NCI-H187 (cell line): Measurements from ENCODE around the gene NCOR2.
"Not testable (repeated sequence)": the region's sequence is repeated elsewhere in the genome, so short reads cannot be mapped to it uniquely, and the experiment has no call there.

Experiments used
- DNase-seq, 2 experiments: peaks; one replicate each; lab custom pipeline; 2025; lab: John Stamatoyannopoulos, UW

NCOR2 gene

DNA sequence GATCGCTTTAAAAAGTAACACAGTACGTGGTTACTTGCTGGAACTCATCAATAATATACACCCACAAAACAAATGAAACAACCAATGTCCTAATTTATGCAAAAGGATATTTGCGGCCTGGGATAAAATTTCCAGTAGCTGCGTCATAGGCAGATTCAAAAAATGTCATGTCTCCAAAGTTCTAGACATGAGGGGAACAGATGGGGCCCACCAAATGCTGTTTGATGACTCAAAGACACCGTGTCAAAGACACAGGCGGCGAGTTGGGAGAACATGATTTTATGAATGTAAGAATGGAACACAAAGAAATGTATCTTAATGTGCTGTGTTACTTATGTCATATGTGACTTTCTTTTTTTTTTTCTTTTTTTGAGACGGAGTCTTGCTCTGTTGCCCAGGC lies 34.3 kb upstream of the NCOR2 start:
- no peak for DNase-seq

DNA sequence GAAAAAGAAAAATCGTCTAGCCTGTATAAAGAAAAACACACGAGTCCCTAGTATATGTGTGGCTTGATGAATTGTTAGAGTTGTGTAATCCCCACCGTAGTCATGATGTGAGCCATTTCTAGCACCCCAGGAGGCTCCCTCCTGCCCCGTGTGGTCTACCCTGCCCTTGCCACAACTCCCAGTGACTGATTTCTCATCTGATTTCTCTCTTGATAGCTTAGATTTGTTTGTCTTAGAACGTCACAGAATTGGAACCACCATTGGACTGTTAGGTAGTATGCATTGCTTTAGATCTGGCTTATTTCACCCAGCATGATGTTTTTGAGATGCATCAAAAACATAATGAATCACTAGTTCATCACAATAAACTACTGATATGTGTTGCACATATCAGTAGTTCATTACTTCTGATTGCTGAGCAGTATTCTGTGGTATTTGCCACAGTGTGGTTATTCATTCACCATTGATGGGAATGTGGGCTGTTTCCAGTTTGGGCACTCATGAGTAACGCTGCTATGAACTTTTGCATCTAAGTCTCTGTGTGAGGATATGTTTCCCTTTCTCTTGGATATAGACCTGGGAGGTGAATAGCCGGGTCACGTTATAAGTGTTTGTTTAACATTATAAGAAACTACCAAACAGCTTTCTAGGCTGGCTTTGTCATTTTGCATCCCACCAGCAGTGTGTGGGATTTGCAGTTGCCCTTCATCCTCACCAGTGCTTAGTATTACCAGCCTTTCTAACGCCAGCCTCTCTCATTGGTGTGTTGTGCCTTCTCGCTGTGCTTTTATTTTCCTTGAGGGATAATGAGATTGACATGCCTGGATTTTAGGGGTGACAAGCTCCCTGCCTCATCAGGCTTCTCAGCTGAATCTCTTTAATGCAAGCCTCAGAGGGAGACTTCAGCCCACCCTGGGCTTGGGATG lies 31.9 kb upstream of the NCOR2 start:
- DNase-seq: no peak

DNA sequence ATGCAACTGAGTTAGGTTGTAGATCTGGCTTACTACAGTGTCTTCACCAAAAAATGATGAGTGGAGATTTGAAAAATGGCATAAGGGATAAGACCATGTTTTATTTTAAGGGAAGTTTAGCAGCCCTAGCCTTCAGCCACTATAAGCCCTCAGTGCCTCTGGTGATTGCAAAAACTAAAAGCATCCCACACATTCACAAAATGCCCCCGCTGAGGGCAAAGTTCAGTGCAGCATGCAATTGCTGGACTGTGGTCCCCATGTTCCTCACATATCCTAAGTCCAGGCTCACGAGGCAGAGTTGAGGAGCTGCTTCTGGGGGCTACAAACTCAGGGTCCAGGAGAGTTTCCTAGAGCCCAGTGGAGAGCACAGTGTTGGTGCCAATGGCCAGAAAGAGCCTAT lies 29.6 kb upstream of the NCOR2 start:
- no peak for DNase-seq

DNA sequence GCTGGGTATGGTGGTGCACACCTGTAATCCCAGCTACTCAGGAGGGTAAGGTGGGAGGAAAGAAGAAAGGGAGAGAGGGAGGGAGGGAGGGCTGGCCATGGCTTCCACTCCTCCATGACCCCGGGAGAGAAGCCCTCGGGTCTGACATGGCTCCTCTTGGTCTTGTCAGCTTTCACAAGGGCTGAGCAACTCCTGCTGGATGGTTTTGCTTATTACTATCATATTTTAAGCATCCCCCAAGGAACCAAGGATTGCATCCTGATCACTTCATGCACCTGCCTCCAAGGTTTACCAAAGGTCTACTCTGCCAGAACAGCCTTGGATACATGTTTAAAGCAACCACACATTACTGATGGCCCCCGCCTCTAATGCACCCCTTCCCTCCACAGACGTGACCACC lies 28.0 kb upstream of the NCOR2 start:
- DNase-seq: no peak

DNA sequence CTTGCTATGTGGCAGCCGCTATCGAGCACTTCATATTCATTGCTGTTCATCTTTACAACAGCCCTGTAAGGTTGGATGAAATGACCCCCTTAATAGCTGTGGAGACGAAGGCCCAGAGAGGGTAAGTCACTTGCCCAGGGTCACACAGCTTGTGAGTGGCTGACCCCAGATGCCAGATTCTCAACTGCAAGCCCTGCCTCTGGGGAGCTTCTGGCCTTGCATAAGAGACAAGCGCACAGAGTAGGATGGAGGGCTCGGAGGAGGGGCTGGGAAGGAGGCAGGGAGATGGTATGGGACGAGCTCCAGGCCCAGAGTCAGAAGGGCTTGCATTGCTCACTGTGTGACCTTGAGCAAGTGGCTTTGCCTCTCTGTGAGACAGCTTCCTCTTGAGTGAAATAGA lies 27.4 kb upstream of the NCOR2 start:
- DNase-seq: no peak

DNA sequence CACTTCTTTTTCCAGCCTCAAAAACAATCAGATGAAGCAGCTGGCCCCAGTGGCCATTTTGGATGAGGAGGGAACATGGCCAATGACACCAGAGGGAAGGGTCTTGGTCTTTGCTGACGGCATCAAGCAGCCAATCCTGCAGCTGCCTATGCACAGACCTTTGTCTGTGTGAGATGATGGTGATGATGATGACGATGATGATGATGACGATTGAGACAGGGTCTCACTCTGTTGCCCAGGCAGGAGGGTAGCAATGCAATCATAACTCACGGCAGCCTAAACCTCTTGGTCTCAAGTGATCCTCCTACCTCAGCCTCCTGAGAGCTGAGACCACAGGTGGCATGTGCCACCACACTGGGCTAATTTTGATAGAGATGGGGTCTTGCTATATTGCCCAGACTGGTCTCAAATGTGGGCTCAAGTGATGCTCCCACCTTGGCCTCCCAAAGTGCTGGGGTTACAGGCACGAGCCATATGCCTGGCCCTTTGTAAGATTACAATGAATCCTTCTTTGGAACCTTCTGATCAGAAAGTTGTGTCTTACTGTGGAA lies 26.5 kb upstream of the NCOR2 start:
- DNase-seq: no peak

DNA sequence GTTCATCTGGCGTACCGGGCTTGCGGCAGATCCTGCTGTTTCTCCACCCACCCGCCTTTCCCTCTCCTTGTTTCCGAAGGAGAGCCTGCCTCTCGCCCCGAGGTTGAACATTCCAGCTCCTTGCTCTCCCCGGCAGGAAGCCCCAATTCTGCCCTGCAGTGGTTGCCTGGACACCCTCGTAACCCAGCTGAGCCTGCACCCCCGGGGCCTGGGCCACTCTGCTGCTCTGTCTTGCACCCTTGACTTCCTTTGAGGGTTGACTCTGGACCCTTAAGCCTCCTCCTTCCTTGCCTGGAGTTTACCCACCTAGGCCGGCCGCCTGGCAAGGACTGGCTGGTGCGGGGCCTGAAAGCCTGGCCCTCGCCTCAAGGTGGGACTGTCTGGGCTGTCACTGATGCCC lies 25.8 kb upstream of the NCOR2 start:
- no peak for DNase-seq

DNA sequence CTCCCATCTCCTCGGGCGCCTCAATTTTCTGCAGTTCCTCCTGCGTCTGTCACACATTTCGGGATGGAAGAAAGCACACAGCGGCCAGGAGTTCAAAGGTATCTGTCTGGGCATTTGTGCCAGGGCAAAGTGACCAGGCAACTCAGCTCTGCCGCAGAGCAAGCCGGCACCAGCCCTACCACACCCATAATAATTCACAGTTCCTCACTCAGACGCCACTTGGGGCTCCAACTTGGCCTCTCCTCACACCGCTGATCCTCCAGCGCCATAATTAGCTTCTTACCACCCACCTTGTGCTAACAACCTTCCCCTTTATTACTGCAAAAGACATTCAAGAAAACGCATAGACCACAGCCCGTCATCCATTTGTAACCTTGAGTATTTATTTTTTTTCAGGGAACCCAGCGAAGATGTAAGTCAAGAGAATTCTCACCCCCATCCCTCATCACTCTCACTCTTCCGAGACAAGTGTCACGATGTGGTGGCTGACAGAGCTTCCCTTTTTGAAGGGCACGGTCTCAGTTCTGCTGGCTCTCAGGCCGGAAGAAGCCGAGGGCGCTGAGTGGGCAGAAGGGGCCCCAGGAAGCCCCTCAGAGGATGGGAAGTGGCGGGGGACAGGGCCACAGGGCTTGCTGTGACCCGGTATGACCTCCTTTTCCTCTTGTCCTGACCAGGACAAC lies 25.2 kb upstream of the NCOR2 start:
- no peak for DNase-seq

DNA sequence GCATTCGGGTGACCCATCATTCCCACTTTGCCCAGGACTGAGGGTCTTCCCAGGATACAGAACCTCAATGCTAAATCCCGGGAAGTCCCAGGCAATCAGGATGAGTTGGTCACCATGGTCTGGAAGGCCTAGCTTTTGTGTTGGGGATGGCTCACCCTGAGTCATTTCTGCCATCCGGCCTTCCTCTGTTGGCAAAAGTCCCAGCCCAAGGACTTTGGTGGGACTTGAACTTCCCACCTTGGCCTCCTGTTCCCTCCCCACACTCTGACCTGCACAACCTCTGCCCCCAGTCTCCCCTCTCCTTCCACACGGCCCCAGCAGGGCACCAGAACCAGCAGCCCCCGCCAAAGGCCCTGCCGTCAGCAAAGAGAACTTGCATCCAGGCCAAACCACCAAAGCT lies 24.6 kb upstream of the NCOR2 start:
- no peak for DNase-seq

DNA sequence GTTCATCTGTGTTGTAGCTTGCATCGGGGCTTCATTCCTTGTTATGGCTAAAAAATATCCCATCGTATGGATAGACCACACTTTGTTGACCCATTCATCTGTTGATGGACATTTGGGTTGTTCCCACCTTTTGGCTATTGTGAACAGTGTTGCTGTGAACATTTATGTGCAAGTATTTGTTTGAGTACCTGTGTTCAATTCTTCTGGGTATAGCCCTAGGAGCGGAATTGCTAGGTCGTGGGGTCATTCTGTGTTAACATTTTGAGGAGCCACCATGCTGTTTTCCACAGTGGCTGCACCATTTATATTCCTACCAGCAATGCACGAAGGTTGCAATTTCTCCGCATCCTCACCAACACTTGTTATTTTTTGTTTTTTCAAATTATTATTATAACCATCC lies 23.0 kb upstream of the NCOR2 start:
- DNase-seq: no peak

DNA sequence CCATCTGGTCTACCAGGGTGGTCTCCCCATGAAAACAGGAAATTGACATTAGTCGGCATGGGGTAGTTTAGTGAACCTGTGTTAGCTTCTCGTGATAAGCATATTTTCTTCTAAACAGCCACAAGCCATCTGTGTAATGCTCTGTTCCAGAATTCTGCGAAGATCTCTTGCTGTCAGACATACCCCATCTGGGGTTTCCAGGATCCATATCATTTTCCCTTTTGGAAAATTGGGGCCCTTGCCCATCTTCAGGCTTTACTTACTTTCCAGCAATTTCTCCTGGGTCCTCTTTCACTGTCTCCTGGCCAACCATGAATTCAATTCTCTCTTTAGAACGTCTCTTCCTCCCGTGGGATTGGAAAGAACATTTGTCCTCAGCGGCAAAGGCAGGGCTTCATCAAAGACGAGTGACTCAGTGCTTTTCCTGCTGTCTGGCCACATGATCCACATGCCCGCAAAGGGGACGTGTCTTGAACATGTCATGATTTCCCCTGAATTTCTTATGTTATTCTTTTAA lies 21.4 kb upstream of the NCOR2 start:
- DNase-seq: no peak

DNA sequence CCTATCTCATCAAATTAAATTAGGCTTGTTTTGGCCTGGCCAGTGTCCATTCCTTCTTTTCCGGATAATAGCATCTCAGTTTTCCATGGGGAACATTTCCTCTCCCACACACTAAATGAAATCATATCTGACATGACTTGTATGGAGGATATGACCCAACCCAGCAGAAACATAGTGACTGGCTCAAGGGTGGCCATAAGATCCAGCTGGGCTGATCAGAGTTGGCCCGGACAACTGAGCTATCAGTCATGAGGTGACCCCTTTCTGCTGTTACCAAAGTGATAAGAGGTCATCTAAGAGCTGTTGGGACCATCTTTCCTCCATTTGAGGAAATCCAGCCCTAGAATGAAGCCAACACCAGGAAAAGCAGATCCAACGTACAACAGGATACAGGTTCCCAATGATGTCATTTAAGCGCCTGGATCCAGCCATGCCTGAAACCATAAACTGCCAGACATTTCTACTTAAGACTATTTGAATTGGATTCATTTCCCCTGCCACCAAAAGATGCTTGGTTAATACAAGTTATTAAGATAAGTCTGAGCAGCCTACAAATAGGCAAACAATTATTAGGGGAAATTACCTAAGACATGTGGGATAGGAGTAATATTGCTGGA lies 20.7 kb upstream of the NCOR2 start:
- no peak for DNase-seq

DNA sequence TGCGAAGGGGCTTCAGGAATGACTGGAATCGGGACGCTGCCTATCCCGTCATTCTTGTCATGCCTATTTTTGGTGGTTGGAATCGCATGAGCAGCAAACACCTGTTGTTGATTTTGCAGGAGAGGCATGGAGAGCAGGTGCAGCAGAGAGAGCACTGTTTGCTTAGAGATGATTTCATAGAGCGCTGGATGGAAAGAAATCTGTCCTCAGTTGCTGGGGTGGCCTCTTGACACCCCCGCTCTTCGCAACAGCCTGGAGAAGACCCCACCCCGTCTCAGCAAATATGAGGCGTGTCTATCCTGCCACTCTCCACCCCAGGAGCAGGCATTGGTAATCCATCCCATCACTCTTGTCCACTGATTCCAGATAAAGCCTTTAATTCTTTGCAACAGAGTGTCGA lies 19.3 kb upstream of the NCOR2 start:
- DNase-seq: peak; percentile 85 to 95

DNA sequence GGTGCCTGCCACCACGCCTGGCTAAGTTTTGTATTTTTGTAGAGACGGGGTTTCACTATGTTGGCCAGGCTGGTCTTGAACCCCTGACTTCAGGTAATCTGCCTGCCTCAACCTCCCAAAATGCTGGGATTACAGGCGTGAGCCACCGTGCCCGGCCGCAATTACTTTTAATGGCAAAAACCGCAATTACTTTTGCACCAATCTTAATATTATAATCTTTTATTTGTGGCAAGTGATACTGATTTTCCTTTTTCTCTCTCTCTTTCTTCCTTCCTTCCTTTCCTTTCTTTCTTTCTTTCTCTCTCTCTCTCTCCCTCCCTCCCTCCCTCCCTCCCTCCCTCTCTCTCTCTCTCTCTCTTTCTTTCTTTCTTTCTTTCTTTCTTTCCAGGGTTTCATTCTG lies 17.1 kb upstream of the NCOR2 start:
- DNase-seq: not testable (repeated sequence)

DNA sequence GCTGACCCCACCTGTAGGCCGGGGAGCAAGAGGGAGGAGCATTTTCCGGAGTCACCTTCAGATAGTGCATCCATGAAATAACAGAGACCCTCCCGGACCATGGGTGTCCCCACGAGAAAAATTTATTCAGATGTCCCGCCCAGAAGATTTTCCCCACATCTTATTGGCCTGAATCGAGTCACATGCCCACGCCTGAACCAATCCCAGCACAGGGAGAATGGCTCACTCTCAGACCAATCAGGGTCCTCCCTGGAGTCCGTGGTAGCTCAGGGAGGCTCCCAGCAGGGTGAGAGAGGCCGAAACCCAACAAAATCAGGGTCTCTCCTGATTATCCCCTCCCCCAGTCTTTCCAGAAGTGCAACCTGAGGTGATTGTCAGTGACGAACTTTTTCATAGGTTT lies 16.4 kb upstream of the NCOR2 start:
- no peak for DNase-seq

DNA sequence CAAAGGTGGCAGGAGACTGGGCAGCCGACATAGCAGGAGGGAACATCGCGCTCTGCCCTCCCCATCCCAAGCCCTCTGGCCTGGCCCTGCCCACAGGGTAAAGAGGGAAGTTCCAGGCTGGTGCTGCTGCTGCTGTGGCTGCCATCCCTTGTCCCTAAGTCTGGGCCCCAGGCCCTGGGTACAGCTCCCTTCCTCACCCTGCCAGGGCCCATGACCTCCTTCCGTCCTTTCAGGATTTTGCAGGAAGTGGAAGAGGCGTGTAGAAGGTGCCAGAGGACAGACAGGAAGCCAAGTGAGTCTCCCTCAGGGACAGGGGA lies 14.7 kb upstream of the NCOR2 start:
- no peak for DNase-seq

DNA sequence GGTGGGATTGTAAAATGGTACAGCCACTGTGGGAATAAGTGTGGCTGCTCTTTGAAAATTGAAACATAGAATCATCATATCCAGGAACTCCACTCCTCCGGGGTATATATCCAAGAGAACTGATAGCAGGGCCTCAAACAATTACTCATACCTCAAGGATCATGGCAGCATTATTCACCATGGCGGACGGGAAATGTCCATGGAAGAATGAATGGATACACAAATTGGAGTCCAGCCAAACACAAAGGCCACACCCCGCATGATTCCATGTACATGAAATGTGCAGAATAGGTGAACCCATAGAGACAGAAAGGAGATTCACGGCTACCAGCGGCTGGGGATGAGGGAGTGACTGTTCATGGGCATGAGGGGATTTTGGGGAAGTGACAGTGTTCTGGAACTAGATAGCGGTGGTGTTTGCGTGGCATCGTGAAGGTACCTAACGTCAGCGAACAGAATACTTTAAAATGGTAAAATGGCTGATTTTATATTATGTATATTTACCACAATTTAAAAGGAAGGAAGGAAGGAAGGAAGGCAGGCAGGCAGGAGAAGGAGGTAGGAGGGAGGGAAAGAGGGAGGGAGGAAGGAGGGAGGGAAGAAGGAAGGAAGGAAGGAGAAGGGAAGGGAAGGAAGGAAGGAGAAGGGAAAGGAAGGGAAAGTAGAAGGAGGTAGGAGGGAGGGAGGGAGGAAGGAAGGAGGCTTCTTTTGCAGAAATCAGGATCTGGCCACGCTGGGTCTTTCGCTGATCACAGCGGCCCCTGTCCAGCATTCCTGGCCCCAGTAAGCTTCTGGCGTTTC lies 14.1 kb upstream of the NCOR2 start:
- no peak for DNase-seq

DNA sequence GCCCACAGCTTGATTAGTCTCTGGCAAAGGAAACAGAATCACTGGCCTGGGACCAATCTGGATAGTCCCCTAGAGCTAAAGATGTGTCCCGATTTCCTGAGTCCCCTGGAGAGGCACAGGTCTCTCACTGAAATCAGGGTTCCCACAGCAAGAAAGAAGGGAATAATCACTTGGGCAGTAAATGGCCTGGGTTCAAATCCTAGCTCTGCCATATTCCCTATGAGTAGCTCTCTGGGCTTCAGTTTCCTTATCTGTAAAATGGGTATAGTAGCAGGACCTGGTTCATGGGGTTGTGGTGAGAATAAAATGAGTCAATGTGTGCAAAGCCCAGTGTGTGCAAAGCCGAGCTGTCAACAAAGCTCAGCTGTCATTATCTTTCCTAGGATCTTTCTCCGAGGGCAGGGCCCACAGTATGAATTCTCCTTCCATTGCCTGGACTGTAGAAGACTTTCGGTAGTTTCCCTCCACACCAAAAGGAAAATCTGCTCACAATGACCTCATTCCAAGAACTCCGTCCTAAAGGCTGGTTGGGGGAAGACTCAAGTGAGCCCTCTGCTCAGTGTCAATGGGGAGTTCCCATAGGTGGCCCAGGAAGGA lies 12.6 kb upstream of the NCOR2 start:
- no peak for DNase-seq

DNA sequence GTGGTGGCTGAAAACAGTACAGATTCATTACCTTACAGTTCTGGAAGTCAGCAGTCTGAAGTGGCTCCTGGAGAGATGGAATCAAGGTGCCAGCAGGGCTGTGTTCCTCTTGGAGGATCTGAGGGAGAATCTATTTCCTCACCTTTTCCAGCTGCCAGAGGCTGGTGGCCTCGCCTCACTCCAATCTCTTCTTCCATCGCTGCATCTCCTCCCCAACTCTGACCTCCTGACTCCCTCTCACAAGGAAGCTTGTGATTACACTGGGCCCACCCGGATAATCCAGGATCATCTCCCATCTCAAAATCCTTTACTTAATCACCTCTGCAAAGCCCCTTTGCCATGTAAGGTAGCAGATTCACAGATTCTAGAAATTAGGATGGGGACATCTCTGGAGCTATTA lies 11.4 kb upstream of the NCOR2 start:
- DNase-seq: no peak

DNA sequence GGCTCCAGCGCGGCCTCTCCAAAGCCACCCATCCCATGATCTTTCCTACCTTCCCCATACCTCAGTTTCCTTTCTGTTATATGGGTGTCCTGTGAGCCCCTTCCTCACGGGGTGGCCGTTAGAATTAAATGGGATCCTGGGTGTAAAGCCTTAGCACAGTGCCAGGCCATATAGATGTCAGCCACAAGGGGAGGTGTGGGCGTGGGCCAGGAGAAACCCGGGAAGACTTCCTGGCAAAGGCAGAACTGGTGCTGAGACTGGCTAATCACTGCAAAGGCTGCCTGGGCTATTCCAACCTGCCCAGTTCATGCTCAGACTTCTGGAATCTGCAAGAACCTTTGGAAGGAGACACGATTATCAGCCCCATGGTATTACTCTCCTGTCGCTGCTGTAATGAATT lies 11.0 kb upstream of the NCOR2 start:
- no peak for DNase-seq

DNA sequence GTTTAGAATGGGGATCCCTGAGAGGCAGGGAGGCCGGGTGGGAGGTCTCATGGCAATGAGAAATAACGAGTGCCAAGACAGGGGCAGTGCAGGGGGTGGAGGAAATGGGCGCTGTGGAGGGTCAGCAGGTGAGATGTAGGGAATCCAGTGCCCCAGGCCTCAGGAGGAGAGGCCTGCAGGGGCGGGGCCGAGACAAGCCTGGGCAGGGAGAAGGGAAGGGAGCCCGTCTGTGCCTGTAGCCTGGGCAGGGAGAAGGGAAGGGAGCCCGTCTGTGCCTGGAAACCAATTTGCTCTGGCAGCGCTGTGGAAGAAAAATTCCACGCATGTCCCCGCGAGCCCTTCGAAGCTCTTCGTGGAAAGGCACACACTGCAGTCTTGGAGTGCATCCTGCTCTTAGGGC lies 10.6 kb upstream of the NCOR2 start:
- DNase-seq: no peak

DNA sequence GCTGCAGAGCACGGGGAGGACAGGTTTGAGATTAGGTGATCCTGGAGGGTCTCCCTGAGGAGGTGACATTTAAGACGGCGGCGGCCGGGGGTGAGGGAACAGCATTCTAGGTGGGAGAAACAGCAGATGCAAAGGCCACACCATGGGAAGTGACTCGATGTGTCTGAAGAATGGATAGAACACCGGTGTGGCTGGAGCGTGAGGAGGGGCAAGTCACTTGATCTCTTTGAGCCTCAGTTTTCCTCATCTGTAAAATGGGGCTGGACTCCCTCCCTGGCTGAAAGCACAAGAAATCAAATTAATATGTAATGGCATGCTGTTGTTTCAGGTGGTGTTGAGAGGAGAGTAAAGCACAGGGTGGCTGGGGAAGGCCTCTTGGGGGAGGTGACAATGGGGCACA lies 10.0 kb upstream of the NCOR2 start:
- DNase-seq: no peak
